ENCODE measurements around the gene RASGRP1. TPM values are rescaled to one million over a fixed set of nuclear protein-coding genes. Genes with fewer than 3 reads are reported as not detected.

Gene RASGRP1
- total RNA-seq, 2 experiments from 2014 or later = 66.6 to 69.7 TPM

Other genes starting within 250 kb of the RASGRP1 start
- gene FAM98B, start 110.7 kb downstream of the RASGRP1 start, total RNA-seq = 10 to 100 TPM; 20.1 to 20.4 TPM